ENCODE data around the gene BCAP31. TPM values are rescaled to one million over a fixed set of nuclear protein-coding genes. Genes with fewer than 3 reads are reported as not detected.

Gene BCAP31
- total and polyA plus RNA-seq, 2 donors (not counting 1 experiment from before 2014, with no cell fraction given) = 94.0 to 133 TPM

DNA sequence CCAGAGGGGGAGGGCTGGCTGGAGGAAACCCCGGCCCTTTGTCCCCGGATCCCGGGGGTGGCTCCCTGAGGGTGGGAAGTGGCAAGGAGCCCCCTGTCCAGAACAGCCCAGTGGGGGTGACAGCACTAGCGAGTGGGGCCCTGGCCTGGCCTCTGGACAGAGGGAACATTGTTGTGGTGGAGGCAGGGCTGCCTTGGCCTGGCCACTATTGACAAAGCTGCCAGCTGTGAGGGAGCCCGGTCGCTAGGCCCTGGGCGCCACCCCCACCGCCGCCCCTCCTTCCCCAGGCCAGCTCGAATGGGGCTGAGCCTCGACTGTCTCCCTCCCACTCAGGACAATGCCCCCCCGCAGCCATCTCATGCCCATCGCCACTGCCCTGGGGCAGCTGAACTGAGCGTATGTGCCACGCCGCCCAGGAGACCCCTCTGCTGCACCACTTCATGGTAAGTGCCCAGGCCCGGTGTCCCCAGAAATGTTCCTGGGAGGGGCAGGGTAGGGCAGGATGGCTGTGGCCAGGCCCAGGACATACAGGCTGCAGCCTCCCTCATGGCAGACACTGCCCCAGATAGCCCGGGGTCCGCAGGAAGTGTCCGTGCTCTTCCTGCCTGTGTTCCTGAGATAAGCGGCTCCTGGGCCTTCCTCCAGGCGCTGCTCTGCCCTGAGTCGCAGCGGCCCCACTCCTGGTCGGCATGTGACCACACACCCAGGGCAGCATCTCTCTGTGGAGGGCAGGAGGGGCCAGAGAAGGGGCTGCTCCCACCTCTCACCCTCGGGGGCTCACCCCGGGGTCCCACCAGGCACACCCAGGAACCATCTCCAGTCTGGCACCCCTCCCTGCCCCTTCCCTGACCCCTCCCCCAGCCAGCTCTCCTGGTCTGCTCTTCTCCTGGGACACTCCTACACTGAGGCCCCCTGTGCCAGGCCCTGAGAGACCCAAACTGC lies 41.2 kb upstream of the BCAP31 start:
- H3K4me3 ChIP-seq (replicated peaks in 1 of 4; ENCODE audit: control extremely low read depth in 1 of 4, insufficient read depth in 1 of 4, low read depth in 3 of 4, low read length in 4 of 4) = peak overlapping the region in 1 of 4 experiments; percentile 22
- H3K4me2 ChIP-seq (ENCODE audit: extremely low read depth, insufficient read depth, low read length) = peak overlapping the region; percentile 44
- TF ChIP-seq, protein P1, sequence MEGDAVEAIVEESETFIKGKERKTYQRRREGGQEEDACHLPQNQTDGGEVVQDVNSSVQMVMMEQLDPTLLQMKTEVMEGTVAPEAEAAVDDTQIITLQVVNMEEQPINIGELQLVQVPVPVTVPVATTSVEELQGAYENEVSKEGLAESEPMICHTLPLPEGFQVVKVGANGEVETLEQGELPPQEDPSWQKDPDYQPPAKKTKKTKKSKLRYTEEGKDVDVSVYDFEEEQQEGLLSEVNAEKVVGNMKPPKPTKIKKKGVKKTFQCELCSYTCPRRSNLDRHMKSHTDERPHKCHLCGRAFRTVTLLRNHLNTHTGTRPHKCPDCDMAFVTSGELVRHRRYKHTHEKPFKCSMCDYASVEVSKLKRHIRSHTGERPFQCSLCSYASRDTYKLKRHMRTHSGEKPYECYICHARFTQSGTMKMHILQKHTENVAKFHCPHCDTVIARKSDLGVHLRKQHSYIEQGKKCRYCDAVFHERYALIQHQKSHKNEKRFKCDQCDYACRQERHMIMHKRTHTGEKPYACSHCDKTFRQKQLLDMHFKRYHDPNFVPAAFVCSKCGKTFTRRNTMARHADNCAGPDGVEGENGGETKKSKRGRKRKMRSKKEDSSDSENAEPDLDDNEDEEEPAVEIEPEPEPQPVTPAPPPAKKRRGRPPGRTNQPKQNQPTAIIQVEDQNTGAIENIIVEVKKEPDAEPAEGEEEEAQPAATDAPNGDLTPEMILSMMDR (conservative IDR thresholded peaks at IDR 0.05 in 1 of 2, IDR thresholded peaks at IDR 0.05 in 1 of 2; ENCODE audit: low read depth in 1 of 2, low read length in 2 of 2) = no peak
- no peak for TF ChIP-seq EZH2 (IDR thresholded peaks at IDR 0.05; ENCODE audit: low read length, missing control alignments)
- no peak overlapping the region for H3K9ac ChIP-seq (ENCODE audit: insufficient read depth, low read length)
- peak in 1 of 2 donors; percentile 14 for DNase-seq (ENCODE audit: low read depth in 2 of 2)
- H4K20me1 ChIP-seq (ENCODE audit: control insufficient read depth, extremely low read depth, insufficient read depth, low read length) = no peaks in the 10 kb centered on the region
- H3K9me3 ChIP-seq (ENCODE audit: control insufficient read depth, insufficient read depth, low read depth, low read length) = no peaks in the 10 kb centered on the region
- H2AFZ ChIP-seq (ENCODE audit: low read length) = no peak overlapping the region
- peaks cover 3% of the 10 kb centered on the region for H3K4me1 ChIP-seq (ENCODE audit: control insufficient read depth, extremely low read depth, insufficient read depth, low read length)
- H3K27me3 ChIP-seq (ENCODE audit: control insufficient read depth, insufficient read depth, low read length) = no peaks in the 10 kb centered on the region
- H3K36me3 ChIP-seq (ENCODE audit: control insufficient read depth, insufficient read depth, low read length) = no peaks in the 10 kb centered on the region
- H3K79me2 ChIP-seq (ENCODE audit: control insufficient read depth, insufficient read depth, low read length) = no peaks in the 10 kb centered on the region
- H3K27ac ChIP-seq (ENCODE audit: insufficient read depth, low read length) = no peak overlapping the region

DNA sequence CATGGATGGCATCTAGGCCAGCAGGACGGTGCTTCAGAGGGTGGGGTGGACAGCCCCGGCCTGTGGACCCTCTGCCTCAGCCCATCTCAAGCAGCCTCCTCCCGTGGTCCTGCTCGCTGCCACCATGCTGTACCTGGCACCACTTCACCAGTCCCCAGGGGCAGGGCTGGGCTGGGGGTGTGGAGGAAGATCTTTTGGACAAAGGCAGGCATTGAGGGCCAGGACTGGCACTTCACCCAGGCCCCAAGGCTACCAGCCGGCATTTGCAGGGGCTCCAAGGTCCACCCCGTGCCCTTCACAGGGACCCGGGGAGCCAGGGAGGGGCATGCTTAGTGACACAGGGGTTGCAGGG lies 40.6 kb upstream of the BCAP31 start:
- TF ChIP-seq EZH2 (IDR thresholded peaks at IDR 0.05; ENCODE audit: low read length, missing control alignments) = no peak
- TF ChIP-seq, protein P1 (conservative IDR thresholded peaks at IDR 0.05 in 1 of 2, IDR thresholded peaks at IDR 0.05 in 1 of 2; ENCODE audit: low read depth in 1 of 2, low read length in 2 of 2) = no peak
- Histone ChIP-seq H3K36me3 (ENCODE audit: control insufficient read depth, insufficient read depth, low read length) (no peaks in the 10 kb centered on the region), H3K9me3 (ENCODE audit: control insufficient read depth, insufficient read depth, low read depth, low read length) (no peaks in the 10 kb centered on the region), H3K27me3 (ENCODE audit: control insufficient read depth, insufficient read depth, low read length) (no peaks in the 10 kb centered on the region), H3K4me3 (replicated peaks in 1 of 4; ENCODE audit: control extremely low read depth in 1 of 4, insufficient read depth in 1 of 4, low read depth in 3 of 4, low read length in 4 of 4) (peak overlapping the region in 1 of 4 experiments; percentile 48), H3K9ac (ENCODE audit: insufficient read depth, low read length) (no peak overlapping the region), H2AFZ (ENCODE audit: low read length) (no peak overlapping the region), H3K27ac (ENCODE audit: insufficient read depth, low read length) (no peak overlapping the region), H4K20me1 (ENCODE audit: control insufficient read depth, extremely low read depth, insufficient read depth, low read length) (no peaks in the 10 kb centered on the region), H3K4me2 (ENCODE audit: extremely low read depth, insufficient read depth, low read length) (no peak overlapping the region), H3K4me1 (ENCODE audit: control insufficient read depth, extremely low read depth, insufficient read depth, low read length) (peaks cover 3% of the 10 kb centered on the region), H3K79me2 (ENCODE audit: control insufficient read depth, insufficient read depth, low read length) (no peaks in the 10 kb centered on the region)
- no peak for DNase-seq (ENCODE audit: low read depth in 2 of 2)

DNA sequence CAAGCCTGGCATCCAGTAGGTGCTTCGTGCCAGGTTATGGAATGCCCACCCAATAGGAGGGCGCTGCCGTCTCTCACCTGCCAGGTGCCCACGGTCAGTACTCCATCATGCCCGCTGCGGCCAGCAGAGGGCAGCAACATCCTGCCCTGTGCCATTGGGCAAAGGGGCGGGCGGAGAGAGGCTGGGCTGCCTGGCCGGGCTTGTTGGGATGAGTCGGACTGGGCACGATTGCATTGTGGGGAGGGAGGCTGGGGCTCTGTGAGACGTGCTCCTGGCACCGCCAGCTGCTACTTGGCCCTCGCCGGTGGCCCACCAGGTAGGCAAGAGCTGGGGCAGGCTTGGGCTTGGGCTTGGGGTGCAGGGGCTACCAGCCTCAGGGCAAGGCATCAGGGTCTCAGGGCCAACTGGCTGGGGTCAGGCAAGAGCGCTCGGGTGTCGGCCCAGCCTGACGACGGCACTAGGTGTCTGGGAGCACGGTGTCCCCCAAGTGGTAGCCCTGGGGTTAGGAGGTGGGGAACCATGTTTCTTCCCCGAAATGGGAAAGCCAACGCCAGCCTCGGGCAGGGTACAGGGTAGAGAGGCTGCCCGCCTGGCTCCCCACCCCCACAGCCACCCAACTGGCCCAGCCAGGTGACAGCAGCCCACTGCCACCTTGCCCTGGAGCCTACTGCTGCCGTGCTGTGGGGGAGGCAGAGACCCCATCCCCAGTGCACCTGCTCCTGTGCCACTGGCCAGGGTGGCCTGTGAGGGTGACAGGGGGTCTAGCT lies 40.0 kb upstream of the BCAP31 start, which contains the start of gene PLXNB3:
Gene PLXNB3 (plus strand): TSS at position 261 of the 767 bp plus-strand sequence. CDS start 1,287 bp downstream, outside the sequence.
- Histone ChIP-seq H3K36me3 (ENCODE audit: control insufficient read depth, insufficient read depth, low read length) (no peaks in the 10 kb centered on the region), H3K4me1 (ENCODE audit: control insufficient read depth, extremely low read depth, insufficient read depth, low read length) (peaks cover 3% of the 10 kb centered on the region), H3K4me2 (ENCODE audit: extremely low read depth, insufficient read depth, low read length) (peak within 1 kb of the TSS; percentile 44), H3K9ac (ENCODE audit: insufficient read depth, low read length) (peak within 1 kb of the TSS; percentile 16), H3K27ac (ENCODE audit: insufficient read depth, low read length) (no peak within 1 kb of the TSS), H2AFZ (ENCODE audit: low read length) (no peak within 1 kb of the TSS), H3K9me3 (ENCODE audit: control insufficient read depth, insufficient read depth, low read depth, low read length) (no peaks in the 10 kb centered on the region), H3K79me2 (ENCODE audit: control insufficient read depth, insufficient read depth, low read length) (no peaks in the 10 kb centered on the region), H3K27me3 (ENCODE audit: control insufficient read depth, insufficient read depth, low read length) (no peaks in the 10 kb centered on the region), H3K4me3 (replicated peaks in 1 of 4; ENCODE audit: control extremely low read depth in 1 of 4, insufficient read depth in 1 of 4, low read depth in 3 of 4, low read length in 4 of 4) (peak within 1 kb of the TSS in 1 of 4 experiments; percentile 48), H4K20me1 (ENCODE audit: control insufficient read depth, extremely low read depth, insufficient read depth, low read length) (no peaks in the 10 kb centered on the region)
- no peak for TF ChIP-seq EZH2 (IDR thresholded peaks at IDR 0.05; ENCODE audit: low read length, missing control alignments)
- TF ChIP-seq, protein P1 (conservative IDR thresholded peaks at IDR 0.05 in 1 of 2, IDR thresholded peaks at IDR 0.05 in 1 of 2; ENCODE audit: low read depth in 1 of 2, low read length in 2 of 2) = peak; percentile 65 to 68
- DNase-seq (ENCODE audit: low read depth in 2 of 2) = peak; percentile 55 to 59
